ENCODE results near the gene CCDC194.
"Not testable (repeated sequence)": the region's sequence is repeated elsewhere in the genome, so short reads cannot be mapped to it uniquely, and the experiment has no call there.

The CCDC194 gene

GRCh38 chr19:17370026-17370587 lies 23.9 kb downstream of the CCDC194 start:
- DNase-seq (ENCODE audit: low spot score): peak; percentile 87

GRCh38 chr19:17365361-17365760 lies 28.6 kb downstream of the CCDC194 start:
- DNase-seq (ENCODE audit: low spot score): no peak

- DNase-seq (ENCODE audit: low spot score): not testable (repeated sequence)
Measured at GRCh38 chr19:17363852-17364605, 30.0 kb downstream of the CCDC194 start.

GRCh38 chr19:17359905-17360800 lies 33.8 kb downstream of the CCDC194 start:
- no peak for DNase-seq (ENCODE audit: low spot score)

GRCh38 chr19:17358395-17358794 lies 35.6 kb downstream of the CCDC194 start:
- no peak for DNase-seq (ENCODE audit: low spot score)

- DNase-seq (ENCODE audit: low spot score): no peak
Measured at GRCh38 chr19:17357724-17358123, 36.3 kb downstream of the CCDC194 start.

- DNase-seq (ENCODE audit: low spot score): no peak
Measured at GRCh38 chr19:17357078-17357666, 36.8 kb downstream of the CCDC194 start.

GRCh38 chr19:17353386-17353785 lies 40.6 kb downstream of the CCDC194 start:
- DNase-seq (ENCODE audit: low spot score): no peak

GRCh38 chr19:17352608-17353280 lies 41.3 kb downstream of the CCDC194 start:
- no peak for DNase-seq (ENCODE audit: low spot score)

- DNase-seq (ENCODE audit: low spot score): no peak
Measured at GRCh38 chr19:17351815-17352435, 42.1 kb downstream of the CCDC194 start.

- DNase-seq (ENCODE audit: low spot score): no peak
Measured at GRCh38 chr19:17348700-17349099, 45.3 kb downstream of the CCDC194 start.

- no peak for DNase-seq (ENCODE audit: low spot score)
Measured at GRCh38 chr19:17347877-17348276, 46.1 kb downstream of the CCDC194 start.

GRCh38 chr19:17347361-17347760 lies 46.6 kb downstream of the CCDC194 start:
- DNase-seq (ENCODE audit: low spot score): no peak

GRCh38 chr19:17346109-17346671 lies 47.8 kb downstream of the CCDC194 start:
- peak; percentile 71 for DNase-seq (ENCODE audit: low spot score)

- no peak for DNase-seq (ENCODE audit: low spot score)
Measured at GRCh38 chr19:17341845-17342244, 52.2 kb downstream of the CCDC194 start.

- DNase-seq (ENCODE audit: low spot score): no peak
Measured at GRCh38 chr19:17341386-17341785, 52.6 kb downstream of the CCDC194 start.

GRCh38 chr19:17340871-17341357 lies 53.1 kb downstream of the CCDC194 start:
- no peak for DNase-seq (ENCODE audit: low spot score)
